Neutrophil (primary cell): ENCODE results near the gene SND1.

Experiments used
- H3K27ac ChIP-seq: fragments of 200-600 bp; sonication (generic); 2 replicates; pipeline ENCODE4 v1.5.1; 2016; ENCODE audit warnings: mild to moderate bottlenecking, moderate library complexity
- H3K27me3 ChIP-seq: fragments of 200-600 bp; sonication (generic); 2 replicates; pipeline ENCODE4 v1.6.0; 2016; ENCODE audit warnings: mild to moderate bottlenecking
- H3K36me3 ChIP-seq: fragments of 200-600 bp; sonication (generic); 2 replicates; pipeline ENCODE4 v1.5.1; 2017
- H3K4me1 ChIP-seq, 2 experiments: fragments of 200-600 bp in 1 of 2; sonication (generic) in 1 of 2; 1 replicate in 1 of 2; 2 replicates in 1 of 2; pipeline versions ENCODE4 v1.5.1 to v1.6.1; 2013 to 2016; ENCODE audit warnings: low read depth in 1 of 2, low read length in 1 of 2, mild to moderate bottlenecking in 1 of 2, moderate library complexity in 1 of 2; ENCODE audit not compliant: control insufficient read depth in 1 of 2, insufficient read depth in 1 of 2
- H3K4me3 ChIP-seq, 2 experiments: fragments of 200-600 bp in 1 of 2; sonication (generic) in 1 of 2; 1 replicate in 1 of 2; 2 replicates in 1 of 2; pipeline ENCODE4 v1.5.1; 2013 to 2016; ENCODE audit warnings: low read depth in 1 of 2, low read length in 1 of 2, mild to moderate bottlenecking in 1 of 2, moderate library complexity in 1 of 2
- H3K9me3 ChIP-seq: fragments of 200-600 bp; sonication (generic); 2 replicates; pipeline ENCODE4 v1.5.1; 2016
- CTCF ChIP-seq: fragments of 200-600 bp; sonication (generic); IDR thresholded peaks from 2 replicates; pipeline ENCODE4 v1.5.1; 2016; ENCODE audit warnings: antibody characterized with exemption

The SND1 gene

GRCh38 chr7:127914693-127915092 lies 262.7 kb downstream of the SND1 start:
- Histone ChIP-seq H3K36me3 (no peaks in the 10 kb centered on the region), H3K27ac (no peak overlapping the region), H3K9me3 (no peaks in the 10 kb centered on the region), H3K4me3 (no peak overlapping the region), H3K4me1 (no peaks in the 10 kb centered on the region), H3K27me3 (no peaks in the 10 kb centered on the region)
- no peak for TF ChIP-seq CTCF

DNA sequence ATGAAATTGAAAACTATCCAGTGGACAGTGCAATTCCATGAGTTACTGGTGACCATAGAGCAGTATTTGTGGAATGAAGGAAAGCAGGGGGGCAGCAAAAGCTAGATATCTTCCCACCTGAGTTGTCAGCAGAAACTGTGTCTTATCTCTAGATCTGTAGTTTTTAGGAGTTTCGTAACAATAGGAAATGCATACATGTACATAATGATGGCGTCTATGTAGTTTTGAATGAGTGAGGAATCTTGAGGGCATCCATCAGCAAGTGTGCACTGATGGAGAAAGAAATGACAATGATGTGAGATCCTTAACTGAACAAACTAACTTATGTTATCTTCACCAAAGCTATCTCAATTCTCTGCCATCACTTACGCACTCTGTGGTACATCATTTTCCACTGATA lies 264.7 kb downstream of the SND1 start:
- no peaks in the 10 kb centered on the region for H3K36me3 ChIP-seq
- H3K9me3 ChIP-seq = no peaks in the 10 kb centered on the region
- no peaks in the 10 kb centered on the region for H3K4me1 ChIP-seq
- no peaks in the 10 kb centered on the region for H3K27me3 ChIP-seq
- no peak for TF ChIP-seq CTCF
- H3K27ac ChIP-seq = no peak overlapping the region
- no peak overlapping the region for H3K4me3 ChIP-seq

GRCh38 chr7:127918130-127918529 lies 266.1 kb downstream of the SND1 start:
- Histone ChIP-seq H3K9me3 (no peaks in the 10 kb centered on the region), H3K4me3 (no peak overlapping the region), H3K4me1 (no peaks in the 10 kb centered on the region), H3K36me3 (no peaks in the 10 kb centered on the region), H3K27me3 (no peaks in the 10 kb centered on the region), H3K27ac (no peak overlapping the region)
- no peak for TF ChIP-seq CTCF

- no peak for TF ChIP-seq CTCF
- Histone ChIP-seq H3K9me3 (no peaks in the 10 kb centered on the region), H3K27me3 (no peaks in the 10 kb centered on the region), H3K4me3 (no peak overlapping the region), H3K27ac (no peak overlapping the region), H3K36me3 (no peaks in the 10 kb centered on the region), H3K4me1 (peaks cover 4 to 7% of the 10 kb centered on the region in 2 experiments)
These were observed 268.9 kb downstream of the SND1 start for GRCh38 chr7:127920787-127921438.

DNA sequence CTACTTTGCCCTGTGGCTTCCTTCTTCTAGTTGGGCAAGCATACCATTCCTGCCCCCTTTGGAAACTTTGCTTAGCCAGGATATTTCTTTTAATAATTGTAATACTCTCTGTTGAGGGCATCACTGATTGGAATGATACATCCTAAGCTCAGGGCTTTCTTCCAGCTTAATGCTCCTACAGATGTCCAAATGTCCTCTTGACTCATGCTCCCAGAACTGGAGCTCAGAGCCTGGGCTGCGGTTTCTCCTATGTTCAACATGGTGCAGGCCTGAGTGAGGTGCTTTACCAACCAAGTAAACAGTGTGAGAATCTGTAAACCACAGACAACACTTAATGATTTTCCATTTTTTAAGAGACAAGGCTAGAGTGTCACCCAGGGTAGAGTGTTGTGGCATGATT lies 270.7 kb downstream of the SND1 start:
- no peak overlapping the region for H3K4me3 ChIP-seq
- TF ChIP-seq CTCF = no peak
- no peaks in the 10 kb centered on the region for H3K36me3 ChIP-seq
- no peaks in the 10 kb centered on the region for H3K27me3 ChIP-seq
- H3K9me3 ChIP-seq = no peaks in the 10 kb centered on the region
- H3K27ac ChIP-seq = no peak overlapping the region
- H3K4me1 ChIP-seq = peaks cover 11 to 17% of the 10 kb centered on the region in 2 experiments
